BLaER1 (cell line): ENCODE measurements around the gene KIF26B.

ENCODE experiments used
- H3K27ac ChIP-seq: shearing (Covaris generic); formaldehyde crosslinking; 2 replicates; pipeline ENCODE4 v1.8.1; 2022
- H3K27me3 ChIP-seq: shearing (Covaris generic); formaldehyde crosslinking; 2 replicates; pipeline ENCODE4 v1.8.1; 2022
- H3K36me3 ChIP-seq: shearing (Covaris generic); formaldehyde crosslinking; 2 replicates; pipeline ENCODE4 v1.8.1; 2022
- H3K4me1 ChIP-seq: shearing (Covaris generic); formaldehyde crosslinking; 2 replicates; pipeline ENCODE4 v1.8.1; 2022
- H3K4me2 ChIP-seq: shearing (Covaris generic); formaldehyde crosslinking; 2 replicates; pipeline ENCODE4 v1.8.1; 2022
- H3K4me3 ChIP-seq: shearing (Covaris generic); formaldehyde crosslinking; 2 replicates; pipeline ENCODE4 v1.8.1; 2022
- H3K9ac ChIP-seq: shearing (Covaris generic); formaldehyde crosslinking; 2 replicates; pipeline ENCODE4 v1.8.1; 2022
- H3K9me3 ChIP-seq: shearing (Covaris generic); formaldehyde crosslinking; 2 replicates; pipeline ENCODE4 v1.8.1; 2022
- H4K20me1 ChIP-seq: shearing (Covaris generic); formaldehyde crosslinking; 2 replicates; pipeline ENCODE4 v1.8.1; 2022
- Cebpa-rat ChIP-seq: shearing (Covaris generic); IDR thresholded peaks from 2 replicates; pipeline ENCODE4 v1.8.1; 2022

Gene KIF26B

DNA sequence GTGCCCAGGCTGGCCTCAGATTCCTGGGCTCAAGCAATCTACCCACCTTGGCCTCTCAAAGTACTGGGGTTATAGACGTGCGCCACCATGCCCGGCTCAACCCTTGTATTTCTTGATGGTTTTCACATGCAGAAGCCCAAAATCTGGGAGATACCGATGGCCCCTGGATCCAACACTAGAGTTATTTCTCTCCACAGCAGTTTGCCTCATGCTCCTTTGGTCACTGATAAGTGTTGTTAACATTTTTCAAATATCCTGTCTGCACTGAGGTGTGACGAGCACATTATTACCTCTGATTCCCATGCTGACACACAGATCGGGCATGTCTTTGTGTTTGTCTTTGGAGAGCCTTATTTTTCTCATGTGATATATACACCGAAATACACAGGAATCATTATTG, 107.0 kb downstream of the KIF26B start:
- Histone ChIP-seq H3K9ac (no peak overlapping the region), H3K27me3 (no peaks in the 10 kb centered on the region), H3K9me3 (no peaks in the 10 kb centered on the region), H3K27ac (no peak overlapping the region), H3K4me1 (peaks cover 13% of the 10 kb centered on the region), H3K4me3 (no peak overlapping the region), H4K20me1 (no peaks in the 10 kb centered on the region), H3K36me3 (no peaks in the 10 kb centered on the region), H3K4me2 (no peak overlapping the region)
- no peak for TF ChIP-seq Cebpa-rat

DNA sequence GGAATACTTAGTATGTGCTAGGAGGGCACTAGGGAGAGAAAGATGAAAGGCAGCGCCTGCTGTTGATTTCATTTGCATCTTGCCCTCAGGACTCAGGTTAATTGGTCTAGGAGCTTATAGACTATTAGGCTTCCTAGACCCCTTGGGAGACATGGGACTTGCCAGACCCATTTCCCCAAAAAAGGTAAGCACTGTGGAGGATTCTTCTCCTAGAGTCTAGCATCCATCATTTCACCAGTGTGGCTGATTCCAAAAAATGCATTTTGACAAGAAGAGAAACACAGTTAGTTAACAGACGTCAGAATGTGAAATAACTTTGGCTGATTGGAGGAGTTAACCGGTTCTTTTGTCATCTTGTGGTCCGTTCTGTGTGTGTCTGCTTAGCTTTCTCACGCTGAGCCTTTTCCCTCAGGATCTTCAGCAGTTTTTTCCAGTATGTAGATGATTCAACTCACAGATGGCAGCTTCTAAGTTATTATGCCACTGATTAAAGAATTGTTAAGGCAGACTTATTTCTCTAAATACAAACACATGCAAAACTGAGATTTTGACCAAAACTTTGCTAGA, 108.8 kb downstream of the KIF26B start:
- Histone ChIP-seq H4K20me1 (no peaks in the 10 kb centered on the region), H3K4me3 (no peak overlapping the region), H3K9me3 (no peaks in the 10 kb centered on the region), H3K4me2 (no peak overlapping the region), H3K4me1 (peaks cover 13% of the 10 kb centered on the region), H3K27ac (no peak overlapping the region), H3K36me3 (no peaks in the 10 kb centered on the region), H3K9ac (no peak overlapping the region), H3K27me3 (no peaks in the 10 kb centered on the region)
- TF ChIP-seq Cebpa-rat, result no peak

DNA sequence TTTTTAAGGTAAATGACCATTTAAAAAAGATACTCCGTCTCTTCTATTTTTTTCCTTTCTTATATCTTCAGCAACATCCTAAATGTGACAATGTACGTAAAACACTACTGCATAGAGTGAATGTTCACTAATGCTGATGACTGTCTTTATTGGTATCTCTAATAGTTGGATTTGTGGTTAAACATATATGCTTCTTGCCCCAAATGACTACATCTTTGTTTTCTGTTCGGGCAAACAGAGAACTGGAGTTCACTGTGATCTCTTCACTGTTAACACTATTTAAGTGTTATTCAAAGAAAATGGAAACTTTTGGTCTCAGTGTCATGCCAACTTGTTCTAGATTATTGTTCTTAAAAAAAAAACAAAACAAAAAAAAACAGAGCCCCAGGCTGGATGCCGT, 109.4 kb downstream of the KIF26B start:
- no peak for TF ChIP-seq Cebpa-rat
- H3K27me3 ChIP-seq, result no peaks in the 10 kb centered on the region

DNA sequence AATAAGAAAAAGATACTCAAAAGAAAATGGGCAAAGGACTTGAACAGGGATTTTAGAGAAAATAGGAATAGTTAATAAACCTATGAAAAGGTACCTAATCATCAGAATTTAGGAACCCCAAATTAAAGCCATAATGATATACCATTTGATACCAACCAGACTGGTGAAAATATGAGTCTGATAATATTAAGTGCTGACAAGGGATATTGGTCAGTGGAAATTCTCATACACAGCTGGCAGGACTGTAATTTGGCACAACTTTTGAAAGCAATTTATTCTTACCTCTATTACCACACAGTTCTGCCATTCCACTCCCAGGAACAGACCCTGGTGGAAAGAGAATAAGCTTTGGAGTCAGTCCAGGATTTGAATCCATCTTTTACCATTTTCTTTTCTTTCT, 111.3 kb downstream of the KIF26B start:
- H3K27me3 ChIP-seq, result no peaks in the 10 kb centered on the region

More for the DNA sequence above, 109.4 kb downstream of the KIF26B start:
- Histone ChIP-seq H3K9ac (no peak overlapping the region), H3K4me1 (peaks cover 13% of the 10 kb centered on the region), H3K27ac (no peak overlapping the region), H3K36me3 (no peaks in the 10 kb centered on the region), H3K4me3 (no peak overlapping the region), H4K20me1 (no peaks in the 10 kb centered on the region), H3K9me3 (no peaks in the 10 kb centered on the region), H3K4me2 (no peak overlapping the region)

DNA sequence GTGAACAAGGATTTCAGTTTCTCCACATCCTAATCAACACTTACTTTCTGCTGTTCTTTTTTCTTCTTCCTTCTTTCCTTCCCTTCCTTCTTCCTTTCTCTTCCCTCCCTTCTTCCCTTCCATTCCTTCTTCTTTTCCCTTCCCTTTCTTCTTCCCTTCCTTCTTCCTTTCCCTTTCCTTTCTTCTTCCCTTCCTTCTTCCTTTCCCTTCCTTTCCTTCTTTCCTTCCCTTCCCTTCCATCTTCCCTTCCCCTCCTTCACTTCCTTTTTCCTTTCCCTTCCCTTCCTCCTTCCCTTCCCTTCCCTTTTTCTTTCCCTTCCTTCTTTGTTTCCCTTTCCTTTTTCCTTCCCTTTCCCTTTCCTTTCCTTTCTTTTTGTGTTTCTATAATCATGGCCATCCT, 115.3 kb downstream of the KIF26B start:
- H4K20me1 ChIP-seq, result no peaks in the 10 kb centered on the region
- no peak overlapping the region for H3K4me2 ChIP-seq
- no peak overlapping the region for H3K27ac ChIP-seq
- no peaks in the 10 kb centered on the region for H3K36me3 ChIP-seq
- H3K9ac ChIP-seq, result no peak overlapping the region
- no peak for TF ChIP-seq Cebpa-rat
- peaks cover 6% of the 10 kb centered on the region for H3K9me3 ChIP-seq
- H3K4me3 ChIP-seq, result no peak overlapping the region
- no peaks in the 10 kb centered on the region for H3K27me3 ChIP-seq
- no peaks in the 10 kb centered on the region for H3K4me1 ChIP-seq

More for the DNA sequence above, 111.3 kb downstream of the KIF26B start:
- H3K27ac ChIP-seq, result no peak overlapping the region
- H4K20me1 ChIP-seq, result no peaks in the 10 kb centered on the region
- H3K4me1 ChIP-seq, result no peaks in the 10 kb centered on the region; the same call in 1 of the 2 replicates
- H3K9ac ChIP-seq, result no peak overlapping the region
- TF ChIP-seq Cebpa-rat, result no peak
- H3K9me3 ChIP-seq, result peaks cover 5% of the 10 kb centered on the region
- H3K4me2 ChIP-seq, result no peak overlapping the region
- H3K36me3 ChIP-seq, result no peaks in the 10 kb centered on the region
- no peak overlapping the region for H3K4me3 ChIP-seq

DNA sequence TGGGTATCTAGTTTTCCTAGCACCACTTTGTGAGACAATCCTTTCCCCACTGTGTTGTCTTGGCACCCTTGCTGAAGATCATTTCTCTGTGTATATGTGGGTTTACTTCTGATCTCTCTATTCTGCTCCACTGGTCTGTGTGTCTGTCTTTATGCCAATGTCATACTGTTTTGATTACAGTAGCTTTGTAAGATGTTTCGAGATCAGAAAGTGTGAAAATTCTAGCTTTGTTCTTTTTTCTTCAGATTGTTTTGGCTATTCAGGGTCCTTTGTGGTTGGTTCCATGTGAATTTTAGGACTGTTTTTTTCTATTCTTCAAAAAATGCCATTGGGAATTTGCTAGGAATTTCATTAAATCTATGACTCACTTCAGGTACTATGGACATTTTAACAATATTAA, 116.2 kb downstream of the KIF26B start:
- H3K9ac ChIP-seq, result no peak overlapping the region
- no peak overlapping the region for H3K27ac ChIP-seq
- H3K4me1 ChIP-seq, result no peaks in the 10 kb centered on the region
- H3K27me3 ChIP-seq, result no peaks in the 10 kb centered on the region
- no peak overlapping the region for H3K4me2 ChIP-seq
- H4K20me1 ChIP-seq, result no peaks in the 10 kb centered on the region
- H3K9me3 ChIP-seq, result peaks cover 6% of the 10 kb centered on the region
- TF ChIP-seq Cebpa-rat, result no peak
- H3K36me3 ChIP-seq, result no peaks in the 10 kb centered on the region
- no peak overlapping the region for H3K4me3 ChIP-seq

DNA sequence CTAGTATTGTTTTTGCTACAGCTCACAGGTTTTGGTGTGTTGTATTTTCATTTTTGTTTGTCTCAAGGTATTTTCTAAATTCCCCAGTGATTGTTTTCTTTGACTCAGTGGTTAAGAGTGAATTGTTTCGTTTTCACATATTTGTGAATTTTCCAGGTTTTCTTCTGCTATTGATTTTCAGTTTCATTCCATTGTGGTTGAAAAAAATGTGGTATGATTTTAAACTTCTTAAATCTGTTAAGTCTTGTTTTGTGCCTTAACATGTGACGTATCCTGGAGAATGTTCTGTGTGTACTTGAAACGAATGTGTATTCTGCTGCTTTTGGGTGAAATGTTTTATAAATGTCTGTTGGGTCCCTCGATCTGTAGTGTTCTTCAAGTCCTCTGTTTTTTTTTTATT, 117.9 kb downstream of the KIF26B start:
- H3K4me2 ChIP-seq, result no peak overlapping the region
- no peaks in the 10 kb centered on the region for H4K20me1 ChIP-seq
- TF ChIP-seq Cebpa-rat, result no peak

DNA sequence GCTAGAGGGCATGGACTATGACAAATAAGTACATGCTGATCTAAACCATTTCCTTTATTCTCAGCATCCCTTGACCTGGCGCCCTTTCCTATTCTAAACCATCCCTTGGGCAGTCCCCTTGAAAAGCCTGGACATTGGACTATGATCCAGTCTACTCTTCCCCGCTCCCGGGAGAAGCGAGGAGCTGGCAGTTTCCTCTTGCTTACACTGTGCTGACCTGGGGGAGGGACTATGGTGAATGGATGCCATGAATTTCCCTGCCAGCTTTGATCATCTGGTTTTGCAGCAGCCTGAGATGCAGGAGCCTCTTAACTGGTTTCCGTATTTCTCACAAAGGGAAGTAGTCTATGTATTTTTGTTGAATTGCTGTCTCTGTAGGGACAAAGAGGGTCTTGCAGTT, 121.7 kb downstream of the KIF26B start:
- no peaks in the 10 kb centered on the region for H3K36me3 ChIP-seq

More for the DNA sequence above, 117.9 kb downstream of the KIF26B start:
- Histone ChIP-seq H3K27me3 (no peaks in the 10 kb centered on the region), H3K36me3 (no peaks in the 10 kb centered on the region), H3K27ac (no peak overlapping the region), H3K9ac (no peak overlapping the region), H3K4me1 (no peaks in the 10 kb centered on the region), H3K9me3 (peaks cover 6% of the 10 kb centered on the region), H3K4me3 (no peak overlapping the region)

DNA sequence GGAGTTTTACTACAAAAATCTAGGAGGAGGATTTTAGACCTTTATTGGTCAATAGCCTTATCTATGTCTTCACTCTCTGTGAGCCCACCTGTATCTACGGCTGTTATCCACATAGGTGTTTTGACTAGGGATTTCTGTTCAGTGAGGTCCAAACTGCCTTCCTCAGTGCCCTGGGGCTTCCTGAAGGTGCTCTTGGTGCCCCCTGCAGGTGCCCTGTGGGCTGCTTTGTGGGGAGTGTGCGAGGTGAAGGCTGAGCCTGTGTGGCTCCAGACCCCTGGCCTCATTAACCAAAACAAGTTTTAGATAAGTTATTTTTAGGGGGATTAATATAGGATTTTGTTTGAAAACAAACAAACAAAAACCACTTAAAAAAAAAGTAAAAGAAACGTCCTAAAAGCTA, 122.5 kb downstream of the KIF26B start:
- TF ChIP-seq Cebpa-rat, result no peak
- H4K20me1 ChIP-seq, result no peaks in the 10 kb centered on the region
- no peak overlapping the region for H3K4me2 ChIP-seq
- H3K9me3 ChIP-seq, result peaks cover 1% of the 10 kb centered on the region; the same call in 1 of the 2 replicates
- no peak overlapping the region for H3K9ac ChIP-seq
- no peak overlapping the region for H3K27ac ChIP-seq
- H3K4me3 ChIP-seq, result no peak overlapping the region
- H3K36me3 ChIP-seq, result no peaks in the 10 kb centered on the region
- no peaks in the 10 kb centered on the region for H3K27me3 ChIP-seq
- no peaks in the 10 kb centered on the region for H3K4me1 ChIP-seq

More for the DNA sequence above, 121.7 kb downstream of the KIF26B start:
- Histone ChIP-seq H3K27me3 (no peaks in the 10 kb centered on the region), H3K9ac (no peak overlapping the region), H3K4me2 (no peak overlapping the region), H3K27ac (no peak overlapping the region), H3K4me3 (no peak overlapping the region), H3K9me3 (no peaks in the 10 kb centered on the region), H4K20me1 (no peaks in the 10 kb centered on the region), H3K4me1 (no peaks in the 10 kb centered on the region)
- no peak for TF ChIP-seq Cebpa-rat

DNA sequence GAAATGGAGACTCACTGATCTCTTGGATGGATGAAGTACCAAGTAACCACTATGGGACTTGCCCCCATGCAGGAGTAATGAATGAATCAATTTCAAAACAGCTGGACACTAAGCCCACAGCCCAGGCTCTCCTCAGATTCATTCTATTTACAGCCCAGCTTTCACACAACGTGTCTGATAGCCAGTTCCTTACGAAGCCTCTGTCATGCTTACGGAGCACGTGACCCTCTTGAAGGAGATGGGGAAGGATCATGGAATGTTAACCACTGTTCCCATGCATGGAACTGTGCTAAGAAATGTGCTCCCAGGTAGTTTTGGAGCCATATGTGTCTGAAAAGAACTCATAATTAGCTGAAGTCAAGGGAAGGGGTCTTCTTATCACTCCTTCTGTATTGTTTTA, 124.1 kb downstream of the KIF26B start:
- no peak for TF ChIP-seq Cebpa-rat
- Histone ChIP-seq H3K4me2 (no peak overlapping the region), H3K27ac (no peak overlapping the region)

DNA sequence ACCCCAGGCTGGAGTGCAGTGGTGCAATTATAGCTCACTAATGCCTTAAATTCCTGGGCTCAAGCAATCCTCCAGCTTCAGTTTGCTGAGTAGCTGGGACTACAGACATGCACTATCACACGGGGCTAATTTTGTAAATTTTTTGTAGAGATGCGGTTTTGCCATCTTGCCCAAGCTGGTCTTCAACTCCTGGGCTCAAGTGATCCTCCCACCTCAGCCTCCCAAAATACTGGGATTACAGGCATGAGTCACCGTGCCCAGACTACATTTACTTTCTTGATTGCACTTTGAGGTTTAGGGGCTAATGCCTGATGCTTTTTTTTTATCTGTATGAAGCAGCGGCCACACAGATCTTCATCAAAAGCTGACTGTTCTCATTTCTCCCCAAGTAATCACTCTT, 124.6 kb downstream of the KIF26B start:
- H3K9ac ChIP-seq, result no peak overlapping the region
- no peak overlapping the region for H3K4me3 ChIP-seq
- no peak overlapping the region for H3K27ac ChIP-seq
- H3K4me2 ChIP-seq, result no peak overlapping the region
- no peaks in the 10 kb centered on the region for H3K36me3 ChIP-seq
- no peaks in the 10 kb centered on the region for H4K20me1 ChIP-seq
- peaks cover 11% of the 10 kb centered on the region for H3K9me3 ChIP-seq
- no peak for TF ChIP-seq Cebpa-rat
- H3K27me3 ChIP-seq, result no peaks in the 10 kb centered on the region
- H3K4me1 ChIP-seq, result no peaks in the 10 kb centered on the region

More for the DNA sequence above, 124.1 kb downstream of the KIF26B start:
- Histone ChIP-seq H4K20me1 (no peaks in the 10 kb centered on the region), H3K27me3 (no peaks in the 10 kb centered on the region), H3K4me3 (no peak overlapping the region), H3K9ac (no peak overlapping the region), H3K9me3 (peaks cover 11% of the 10 kb centered on the region), H3K36me3 (no peaks in the 10 kb centered on the region), H3K4me1 (no peaks in the 10 kb centered on the region)
